SIG-M5 (cell line): ENCODE measurements around the gene BIVM.

Experiments used
- DNase-seq: peaks from one replicate; lab custom pipeline; 2025; lab: John Stamatoyannopoulos, UW

Gene BIVM

DNA sequence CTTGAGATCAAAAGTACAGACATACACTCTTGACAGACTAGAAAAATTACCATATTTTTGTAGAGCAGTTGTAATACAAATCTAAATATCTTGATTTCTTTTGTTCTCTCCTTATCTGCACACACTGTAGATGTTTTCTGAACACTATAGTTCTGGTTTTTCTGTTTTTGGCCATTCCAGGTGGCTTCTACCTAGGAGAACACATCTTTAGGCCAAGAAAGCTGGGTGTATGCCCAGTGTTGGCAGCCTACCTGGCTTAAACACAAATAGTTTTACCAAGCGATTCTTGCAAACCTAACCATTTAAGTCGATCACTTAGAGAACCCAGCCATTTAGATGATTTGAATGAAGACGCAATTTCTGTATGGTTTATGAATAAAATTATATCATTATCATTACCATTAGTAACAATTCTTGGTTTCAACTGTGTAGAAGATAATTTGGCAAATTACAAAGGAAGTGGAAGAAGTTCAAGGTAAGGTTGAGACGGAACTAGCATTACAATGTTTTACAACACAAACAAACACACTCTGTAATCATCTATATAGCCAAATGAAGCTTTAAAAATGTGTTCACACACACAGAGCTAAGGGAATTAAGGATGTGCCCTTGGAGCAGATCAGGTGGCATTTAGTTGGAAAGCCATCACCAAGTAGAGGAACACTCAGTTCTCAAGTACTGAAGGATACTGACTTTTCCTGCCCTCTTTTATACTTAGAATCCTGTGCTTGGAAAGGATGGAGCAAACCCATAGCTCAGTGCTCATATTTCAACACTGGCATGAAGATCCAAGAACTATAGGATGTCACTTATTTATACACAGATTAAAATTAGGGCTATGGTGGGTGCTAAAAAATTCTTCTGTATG, 83.1 kb downstream of the BIVM start:
- no peak for DNase-seq
